Mesenchymal stem cell (in vitro differentiated cells and primary cell): ENCODE measurements around the gene HRH1.

Source experiments
- DNase-seq: peaks from one replicate; pipeline ENCODE4 v3.0.0-alpha.2; 2013
- H2AFZ ChIP-seq: one replicate; pipeline ENCODE4 v1.6.1; 2013; ENCODE audit warnings: low read depth, mild to moderate bottlenecking, control low read depth, inconsistent platforms, low read length, moderate library complexity
- H2AK5ac ChIP-seq: 2 replicates; pipeline ENCODE4 v1.6.1; 2013; ENCODE audit warnings: low read length, moderate library complexity, mild to moderate bottlenecking, inconsistent platforms; ENCODE audit not compliant: severe bottlenecking
- H2BK120ac ChIP-seq: one replicate; pipeline ENCODE4 v1.6.1; 2013; ENCODE audit warnings: low read depth, mild to moderate bottlenecking, inconsistent platforms, low read length, moderate library complexity
- H2BK12ac ChIP-seq, 2 experiments: one replicate each; pipeline ENCODE4 v1.6.1; 2013; ENCODE audit warnings: inconsistent platforms in 2 of 2, low read length in 2 of 2, mild to moderate bottlenecking in 2 of 2, moderate library complexity in 2 of 2, control low read depth in 1 of 2
- H2BK15ac ChIP-seq: one replicate; pipeline ENCODE4 v1.6.1; 2013; ENCODE audit warnings: mild to moderate bottlenecking, low read depth, inconsistent platforms; ENCODE audit not compliant: poor library complexity, severe bottlenecking
- H2BK5ac ChIP-seq: 2 replicates; pipeline ENCODE4 v1.6.1; 2013; ENCODE audit warnings: low read depth, mild to moderate bottlenecking, low read length, control low read depth, inconsistent platforms; ENCODE audit not compliant: poor library complexity, severe bottlenecking
- H3K14ac ChIP-seq, 2 experiments: one replicate each; pipeline ENCODE4 v1.6.1; 2013; ENCODE audit warnings: inconsistent platforms in 2 of 2, low read length in 2 of 2, control low read depth in 1 of 2, mild to moderate bottlenecking in 1 of 2, moderate library complexity in 1 of 2
- H3K18ac ChIP-seq, 2 experiments: one replicate each; pipeline ENCODE4 v1.6.1; 2013; ENCODE audit warnings: inconsistent platforms in 2 of 2, low read length in 2 of 2, control low read depth in 1 of 2, low read depth in 1 of 2, mild to moderate bottlenecking in 1 of 2
- H3K23ac ChIP-seq, 2 experiments: one replicate each; pipeline ENCODE4 v1.6.1; 2013; ENCODE audit warnings: inconsistent platforms in 2 of 2, low read length in 2 of 2, mild to moderate bottlenecking in 2 of 2, moderate library complexity in 2 of 2, control low read depth in 1 of 2
- H3K27ac ChIP-seq: 2 replicates; pipeline ENCODE4 v1.5.1; 2013; ENCODE audit warnings: mild to moderate bottlenecking, moderate library complexity, low read length, control low read depth, inconsistent platforms; ENCODE audit not compliant: poor library complexity, severe bottlenecking
- H3K27me3 ChIP-seq, 2 experiments: 2 replicates each; pipeline versions ENCODE4 v1.6.1 to v1.7.0; 2013; ENCODE audit warnings: low read length in 2 of 2, mild to moderate bottlenecking in 2 of 2, moderate library complexity in 2 of 2, control low read depth in 1 of 2, inconsistent platforms in 1 of 2; ENCODE audit not compliant: control insufficient read depth in 1 of 2, insufficient read depth in 1 of 2
- H3K36me3 ChIP-seq, 2 experiments: 2 replicates each; pipeline versions ENCODE4 v1.6.1 to v1.7.0; 2013; ENCODE audit warnings: low read length in 2 of 2, control low read depth in 1 of 2, inconsistent platforms in 1 of 2, low read depth in 1 of 2, mild to moderate bottlenecking in 1 of 2; ENCODE audit not compliant: insufficient read depth in 2 of 2, control insufficient read depth in 1 of 2
- H3K4ac ChIP-seq, 2 experiments: one replicate each; pipeline ENCODE4 v1.6.1; 2013; ENCODE audit warnings: inconsistent platforms in 2 of 2, low read length in 2 of 2, mild to moderate bottlenecking in 2 of 2, moderate library complexity in 2 of 2, control low read depth in 1 of 2, low read depth in 1 of 2
- H3K4me1 ChIP-seq: 2 replicates; pipeline ENCODE4 v1.6.1; 2013; ENCODE audit warnings: low read depth, low read length, control low read depth; ENCODE audit not compliant: control insufficient read depth, insufficient read depth
- H3K4me2 ChIP-seq: 2 replicates; pipeline ENCODE4 v1.6.1; 2013; ENCODE audit warnings: low read length, mild to moderate bottlenecking, inconsistent platforms; ENCODE audit not compliant: poor library complexity, severe bottlenecking
- H3K4me3 ChIP-seq, 2 experiments: 2 replicates each; pipeline versions ENCODE4 v1.5.1 to v1.7.0; 2013; ENCODE audit warnings: low read length in 2 of 2, mild to moderate bottlenecking in 2 of 2, control low read depth in 1 of 2, low read depth in 1 of 2; ENCODE audit not compliant: insufficient read depth in 1 of 2
- H3K79me1 ChIP-seq: replicated peaks from 2 replicates; pipeline ENCODE4 v1.6.1; 2013; ENCODE audit warnings: mild to moderate bottlenecking, control low read depth, low read length, inconsistent platforms; ENCODE audit not compliant: poor library complexity, severe bottlenecking
- H3K9ac ChIP-seq: 2 replicates; pipeline ENCODE4 v1.7.0; 2013; ENCODE audit warnings: mild to moderate bottlenecking, low read length, moderate library complexity
- H3K9me3 ChIP-seq: 2 replicates; pipeline ENCODE4 v1.7.0; 2013; ENCODE audit warnings: mild to moderate bottlenecking, low read length; ENCODE audit not compliant: control insufficient read depth
- H4K8ac ChIP-seq: one replicate; pipeline ENCODE4 v1.6.1; 2013; ENCODE audit warnings: inconsistent platforms, mild to moderate bottlenecking, low read length, moderate library complexity
- H4K91ac ChIP-seq: one replicate; pipeline ENCODE4 v1.6.1; 2013; ENCODE audit warnings: mild to moderate bottlenecking, low read length, inconsistent platforms
- whole genome bisulfite sequencing: methylation state at CpG from one replicate; pipeline ENCODE4 v1.1.7; 2013; ENCODE audit warnings: mixed read lengths; 5-methylcytosine and 5-hydroxymethylcytosine counted together

The HRH1 gene

GRCh38 chr3:11195721-11196332, 41.5 kb downstream of the HRH1 start:
- H3K4me3 ChIP-seq: peak overlapping the region in 1 of 2 experiments; percentile 54
- peaks cover 14% of the 10 kb centered on the region for H3K4me1 ChIP-seq
- peak; percentile 67 for DNase-seq
- H2AK5ac ChIP-seq: no peak overlapping the region
- H3K4ac ChIP-seq: no peak overlapping the region
- no peak overlapping the region for H2BK120ac ChIP-seq
- peak overlapping the region; percentile 27 for H4K8ac ChIP-seq
- no peak overlapping the region for H2BK5ac ChIP-seq
- WGBS: 40% methylated on average over 10 of the region's 10 CpGs
- H2AFZ ChIP-seq: no peak overlapping the region
- no peaks in the 10 kb centered on the region for H3K27me3 ChIP-seq
- H3K36me3 ChIP-seq: peaks cover 2 to 9% of the 10 kb centered on the region in 2 experiments
- H3K79me1 ChIP-seq: peaks cover 19% of the 10 kb centered on the region
- no peak overlapping the region for H4K91ac ChIP-seq
- no peak overlapping the region for H2BK15ac ChIP-seq
- peak overlapping the region; percentile 23 for H3K27ac ChIP-seq
- peak overlapping the region; percentile 65 for H3K9ac ChIP-seq
- H2BK12ac ChIP-seq: no peak overlapping the region
- peak overlapping the region in 1 of 2 experiments; percentile 47 for H3K18ac ChIP-seq
- peaks cover 6% of the 10 kb centered on the region for H3K9me3 ChIP-seq
- H3K23ac ChIP-seq: no peak overlapping the region
- no peak overlapping the region for H3K14ac ChIP-seq
- no peak overlapping the region for H3K4me2 ChIP-seq

GRCh38 chr3:11197484-11197883, 43.2 kb downstream of the HRH1 start:
- no peak overlapping the region for H2AFZ ChIP-seq
- peaks cover 21% of the 10 kb centered on the region for H3K79me1 ChIP-seq
- no peak overlapping the region for H3K4me3 ChIP-seq
- H3K9me3 ChIP-seq: no peaks in the 10 kb centered on the region
- H2BK120ac ChIP-seq: no peak overlapping the region
- no peak overlapping the region for H2BK5ac ChIP-seq
- peak overlapping the region; percentile 22 for H2AK5ac ChIP-seq
- no peaks in the 10 kb centered on the region for H3K27me3 ChIP-seq
- H3K36me3 ChIP-seq: peaks cover 0 to 3% of the 10 kb centered on the region in 2 experiments
- no CpG with 5 or more reads among the region's 1 CpG for WGBS
- H3K4me1 ChIP-seq: peaks cover 18% of the 10 kb centered on the region
- no peak overlapping the region for H3K18ac ChIP-seq
- H3K23ac ChIP-seq: no peak overlapping the region
- H4K91ac ChIP-seq: no peak overlapping the region
- H3K9ac ChIP-seq: peak overlapping the region; percentile 55
- H2BK15ac ChIP-seq: no peak overlapping the region
- H2BK12ac ChIP-seq: no peak overlapping the region
- peak; percentile 33 for DNase-seq
- no peak overlapping the region for H3K27ac ChIP-seq
- H3K14ac ChIP-seq: no peak overlapping the region
- no peak overlapping the region for H3K4me2 ChIP-seq
- no peak overlapping the region for H3K4ac ChIP-seq
- H4K8ac ChIP-seq: no peak overlapping the region

DNA sequence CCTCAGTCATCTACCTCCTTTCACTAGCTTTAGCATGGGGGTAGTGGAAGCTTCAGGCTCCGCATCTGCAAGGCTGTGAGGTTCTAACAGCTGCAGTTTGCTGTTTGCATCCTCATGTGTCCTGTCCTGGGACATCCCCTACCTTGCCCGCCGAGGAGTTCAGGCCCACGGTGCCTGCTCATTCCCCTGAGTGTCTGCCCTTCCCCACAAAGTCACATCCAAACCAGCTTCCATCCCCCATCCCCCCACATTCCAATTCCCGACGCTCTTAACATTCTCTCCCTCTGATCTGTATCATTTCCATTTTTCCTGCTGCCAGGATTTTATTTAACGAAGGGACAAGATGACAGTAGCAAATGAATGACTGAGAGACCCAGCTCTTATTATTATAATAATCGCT, 43.8 kb downstream of the HRH1 start:
- H3K4me2 ChIP-seq: no peak overlapping the region
- H4K91ac ChIP-seq: no peak overlapping the region
- H3K79me1 ChIP-seq: peaks cover 19% of the 10 kb centered on the region
- H4K8ac ChIP-seq: no peak overlapping the region
- H3K9me3 ChIP-seq: no peaks in the 10 kb centered on the region
- peaks cover 18% of the 10 kb centered on the region for H3K4me1 ChIP-seq
- no peak overlapping the region for H3K27ac ChIP-seq
- no peak overlapping the region for H2BK120ac ChIP-seq
- no peaks in the 10 kb centered on the region for H3K36me3 ChIP-seq
- WGBS: 58% methylated on average over 8 of the region's 8 CpGs
- no peak overlapping the region for H2AFZ ChIP-seq
- H3K9ac ChIP-seq: peak overlapping the region; percentile 55
- H3K4ac ChIP-seq: no peak overlapping the region
- peak overlapping the region; percentile 22 for H2AK5ac ChIP-seq
- H3K23ac ChIP-seq: peak overlapping the region in 1 of 2 experiments; percentile 28
- no peak for DNase-seq
- peak overlapping the region in 1 of 2 experiments; percentile 43 for H2BK12ac ChIP-seq
- no peak overlapping the region for H2BK5ac ChIP-seq
- H3K27me3 ChIP-seq: no peaks in the 10 kb centered on the region
- no peak overlapping the region for H3K14ac ChIP-seq
- H3K4me3 ChIP-seq: no peak overlapping the region
- no peak overlapping the region for H2BK15ac ChIP-seq
- H3K18ac ChIP-seq: no peak overlapping the region

GRCh38 chr3:11198495-11198894, 44.2 kb downstream of the HRH1 start:
- DNase-seq: no peak
- H4K8ac ChIP-seq: no peak overlapping the region
- no peak overlapping the region for H2BK15ac ChIP-seq
- no peak overlapping the region for H3K4me3 ChIP-seq
- no peak overlapping the region for H2AFZ ChIP-seq
- no peaks in the 10 kb centered on the region for H3K36me3 ChIP-seq
- no peaks in the 10 kb centered on the region for H3K9me3 ChIP-seq
- no peak overlapping the region for H4K91ac ChIP-seq
- peaks cover 19% of the 10 kb centered on the region for H3K79me1 ChIP-seq
- no peak overlapping the region for H3K23ac ChIP-seq
- no peak overlapping the region for H3K27ac ChIP-seq
- H3K27me3 ChIP-seq: no peaks in the 10 kb centered on the region
- no peak overlapping the region for H2BK120ac ChIP-seq
- no peak overlapping the region for H2BK12ac ChIP-seq
- no peak overlapping the region for H3K14ac ChIP-seq
- no peak overlapping the region for H3K4me2 ChIP-seq
- H3K18ac ChIP-seq: no peak overlapping the region
- H3K4me1 ChIP-seq: peaks cover 18% of the 10 kb centered on the region
- WGBS: 73% methylated on average over 3 of the region's 4 CpGs
- H3K9ac ChIP-seq: no peak overlapping the region
- H3K4ac ChIP-seq: no peak overlapping the region
- no peak overlapping the region for H2BK5ac ChIP-seq
- no peak overlapping the region for H2AK5ac ChIP-seq
